SJSA1 (cell line): ENCODE measurements around the gene SUGT1. TPM values are rescaled to one million over a fixed set of nuclear protein-coding genes. Genes with fewer than 3 reads are reported as not detected.
"Not testable (repeated sequence)": the region's sequence is repeated elsewhere in the genome, so short reads cannot be mapped to it uniquely, and the experiment has no call there.

Experiments used
- DNase-seq, 2 experiments: peaks; one replicate each; pipeline ENCODE4 v3.0.0-alpha.2; 2015 to 2020; ENCODE audit warnings: low spot score in 2 of 2, low read depth in 1 of 2
- H3K27ac ChIP-seq: fragments of 250-450 bp; sonication (Bioruptor Pico); 2 replicates; pipeline ENCODE4 v1.5.1; 2020; ENCODE audit warnings: mild to moderate bottlenecking, moderate library complexity
- H3K27me3 ChIP-seq: fragments of 250-450 bp; sonication (Bioruptor Pico); replicated peaks from 2 replicates; pipeline ENCODE4 v1.5.1; 2020; ENCODE audit warnings: mild to moderate bottlenecking, moderate library complexity
- H3K36me3 ChIP-seq: fragments of 250-450 bp; sonication (Bioruptor Pico); 2 replicates; pipeline ENCODE4 v1.5.1; 2020; ENCODE audit warnings: mild to moderate bottlenecking
- H3K4me1 ChIP-seq: fragments of 250-450 bp; sonication (Bioruptor Pico); replicated peaks from 2 replicates; pipeline ENCODE4 v1.6.1; 2021; ENCODE audit warnings: mild to moderate bottlenecking
- H3K4me3 ChIP-seq: fragments of 250-450 bp; sonication (Bioruptor Pico); 2 replicates; pipeline ENCODE4 v1.5.1; 2020; ENCODE audit warnings: mild to moderate bottlenecking
- H3K9me3 ChIP-seq: fragments of 250-450 bp; sonication (Bioruptor Pico); replicated peaks from 2 replicates; pipeline ENCODE4 v1.5.1; 2020; ENCODE audit warnings: mild to moderate bottlenecking
- total RNA-seq: library from RNA; depleted of rRNA; stranded (reverse); fragments of >200 nt; shearing (Covaris generic); gene quantifications from 2 replicates; pipeline ENCODE4 v1.2.3, GENCODE V29; 2014

The SUGT1 gene
- total RNA-seq, 1 experiment from 2014 or later: 52.8 TPM

GRCh38 chr13:52695856-52696255 is 43.2 kb downstream of the SUGT1 start:
- Histone ChIP-seq H3K4me1 (no peaks in the 10 kb centered on the region), H3K9me3 (no peaks in the 10 kb centered on the region), H3K27me3 (no peaks in the 10 kb centered on the region), H3K27ac (no peak overlapping the region), H3K36me3 (no peaks in the 10 kb centered on the region), H3K4me3 (no peak overlapping the region)
- no peak for DNase-seq

GRCh38 chr13:52696566-52696965 is 43.9 kb downstream of the SUGT1 start:
- Histone ChIP-seq H3K9me3 (no peaks in the 10 kb centered on the region), H3K4me1 (no peaks in the 10 kb centered on the region), H3K27me3 (no peaks in the 10 kb centered on the region), H3K4me3 (no peak overlapping the region), H3K27ac (no peak overlapping the region), H3K36me3 (no peaks in the 10 kb centered on the region)
- DNase-seq: no peak

- Histone ChIP-seq H3K4me3 (no peak overlapping the region), H3K36me3 (no peaks in the 10 kb centered on the region), H3K27me3 (no peaks in the 10 kb centered on the region), H3K27ac (no peak overlapping the region), H3K9me3 (no peaks in the 10 kb centered on the region), H3K4me1 (no peaks in the 10 kb centered on the region)
- no peak for DNase-seq
Observed at GRCh38 chr13:52701728-52702465, 49.3 kb downstream of the SUGT1 start.

GRCh38 chr13:52703482-52703881 is 50.8 kb downstream of the SUGT1 start:
- no peaks in the 10 kb centered on the region for H3K9me3 ChIP-seq
- no peak overlapping the region for H3K4me3 ChIP-seq
- DNase-seq: no peak
- no peaks in the 10 kb centered on the region for H3K4me1 ChIP-seq
- H3K27ac ChIP-seq: no peak overlapping the region
- H3K36me3 ChIP-seq: no peaks in the 10 kb centered on the region
- H3K27me3 ChIP-seq: no peaks in the 10 kb centered on the region

- no peaks in the 10 kb centered on the region for H3K4me1 ChIP-seq
- H3K36me3 ChIP-seq: no peaks in the 10 kb centered on the region
- no peak overlapping the region for H3K27ac ChIP-seq
- no peaks in the 10 kb centered on the region; the same call in 1 of the 2 replicates for H3K27me3 ChIP-seq
- H3K4me3 ChIP-seq: no peak overlapping the region
- no peak for DNase-seq
- no peaks in the 10 kb centered on the region for H3K9me3 ChIP-seq
Observed at GRCh38 chr13:52706081-52706480, 53.4 kb downstream of the SUGT1 start.

- H3K4me3 ChIP-seq: no peak overlapping the region
- no peaks in the 10 kb centered on the region; the same call in 1 of the 2 replicates for H3K27me3 ChIP-seq
- no peak for DNase-seq
- H3K36me3 ChIP-seq: no peaks in the 10 kb centered on the region
- no peak overlapping the region for H3K27ac ChIP-seq
- no peaks in the 10 kb centered on the region for H3K4me1 ChIP-seq
- H3K9me3 ChIP-seq: no peaks in the 10 kb centered on the region
Observed at GRCh38 chr13:52707375-52707774, 54.7 kb downstream of the SUGT1 start.

GRCh38 chr13:52708266-52708665 is 55.6 kb downstream of the SUGT1 start:
- H3K36me3 ChIP-seq, H3K27ac ChIP-seq, H3K4me1 ChIP-seq, DNase-seq, H3K9me3 ChIP-seq, H3K27me3 ChIP-seq, H3K4me3 ChIP-seq: not testable (repeated sequence)

GRCh38 chr13:52711286-52711685 is 58.6 kb downstream of the SUGT1 start:
- Histone ChIP-seq H3K4me3 (no peak overlapping the region), H3K36me3 (no peaks in the 10 kb centered on the region), H3K27me3 (no peaks in the 10 kb centered on the region; the same call in none of the 2 replicates), H3K4me1 (no peaks in the 10 kb centered on the region), H3K9me3 (no peaks in the 10 kb centered on the region), H3K27ac (no peak overlapping the region)
- no peak for DNase-seq

- no peak overlapping the region for H3K27ac ChIP-seq
Observed at GRCh38 chr13:52712385-52712784, 59.7 kb downstream of the SUGT1 start.

GRCh38 chr13:52713894-52714293 is 61.3 kb downstream of the SUGT1 start:
- no peaks in the 10 kb centered on the region for H3K4me1 ChIP-seq
- DNase-seq: no peak
- H3K27ac ChIP-seq: no peak overlapping the region
- H3K9me3 ChIP-seq: no peaks in the 10 kb centered on the region
- no peak overlapping the region for H3K4me3 ChIP-seq
- H3K36me3 ChIP-seq: no peaks in the 10 kb centered on the region
- H3K27me3 ChIP-seq: no peaks in the 10 kb centered on the region; the same call in none of the 2 replicates

More at GRCh38 chr13:52712385-52712784, 59.7 kb downstream of the SUGT1 start:
- Histone ChIP-seq H3K4me3 (no peak overlapping the region), H3K36me3 (no peaks in the 10 kb centered on the region), H3K27me3 (no peaks in the 10 kb centered on the region; the same call in none of the 2 replicates), H3K4me1 (no peaks in the 10 kb centered on the region), H3K9me3 (no peaks in the 10 kb centered on the region)
- no peak for DNase-seq

- not testable (repeated sequence) for H3K4me3 ChIP-seq, DNase-seq, H3K36me3 ChIP-seq, H3K9me3 ChIP-seq, H3K4me1 ChIP-seq, H3K27me3 ChIP-seq, H3K27ac ChIP-seq
Observed at GRCh38 chr13:52720904-52721303, 68.3 kb downstream of the SUGT1 start.

GRCh38 chr13:52721356-52721755 is 68.7 kb downstream of the SUGT1 start:
- DNase-seq, H3K27me3 ChIP-seq, H3K9me3 ChIP-seq, H3K27ac ChIP-seq, H3K36me3 ChIP-seq, H3K4me1 ChIP-seq, H3K4me3 ChIP-seq: not testable (repeated sequence)

GRCh38 chr13:52723181-52723580 is 70.5 kb downstream of the SUGT1 start:
- no peaks in the 10 kb centered on the region for H3K4me1 ChIP-seq
- H3K4me3 ChIP-seq: no peak overlapping the region
- DNase-seq: no peak
- H3K9me3 ChIP-seq: no peaks in the 10 kb centered on the region
- H3K27ac ChIP-seq: no peak overlapping the region
- no peaks in the 10 kb centered on the region for H3K27me3 ChIP-seq
- no peaks in the 10 kb centered on the region for H3K36me3 ChIP-seq

- no peaks in the 10 kb centered on the region for H3K36me3 ChIP-seq
- DNase-seq: no peak
- H3K9me3 ChIP-seq: no peaks in the 10 kb centered on the region
- H3K27me3 ChIP-seq: no peaks in the 10 kb centered on the region
- H3K4me1 ChIP-seq: no peaks in the 10 kb centered on the region
- no peak overlapping the region for H3K4me3 ChIP-seq
- no peak overlapping the region for H3K27ac ChIP-seq
Observed at GRCh38 chr13:52725302-52725701, 72.7 kb downstream of the SUGT1 start.

- no peaks in the 10 kb centered on the region for H3K9me3 ChIP-seq
- H3K4me3 ChIP-seq: no peak overlapping the region
- H3K4me1 ChIP-seq: no peaks in the 10 kb centered on the region
- no peak for DNase-seq
- no peaks in the 10 kb centered on the region for H3K27me3 ChIP-seq
- H3K36me3 ChIP-seq: no peaks in the 10 kb centered on the region
- no peak overlapping the region for H3K27ac ChIP-seq
Observed at GRCh38 chr13:52726258-52726657, 73.6 kb downstream of the SUGT1 start.
